ENCODE results near the gene ARHGAP40. TPM values are rescaled to one million over a fixed set of nuclear protein-coding genes. Genes with fewer than 3 reads are reported as not detected.

ARHGAP40 gene
- total and polyA plus RNA-seq, 9 of the 15 experiments (the other 6 are each of a cell fraction or from before 2014, with no cell fraction given), result not detected

DNA sequence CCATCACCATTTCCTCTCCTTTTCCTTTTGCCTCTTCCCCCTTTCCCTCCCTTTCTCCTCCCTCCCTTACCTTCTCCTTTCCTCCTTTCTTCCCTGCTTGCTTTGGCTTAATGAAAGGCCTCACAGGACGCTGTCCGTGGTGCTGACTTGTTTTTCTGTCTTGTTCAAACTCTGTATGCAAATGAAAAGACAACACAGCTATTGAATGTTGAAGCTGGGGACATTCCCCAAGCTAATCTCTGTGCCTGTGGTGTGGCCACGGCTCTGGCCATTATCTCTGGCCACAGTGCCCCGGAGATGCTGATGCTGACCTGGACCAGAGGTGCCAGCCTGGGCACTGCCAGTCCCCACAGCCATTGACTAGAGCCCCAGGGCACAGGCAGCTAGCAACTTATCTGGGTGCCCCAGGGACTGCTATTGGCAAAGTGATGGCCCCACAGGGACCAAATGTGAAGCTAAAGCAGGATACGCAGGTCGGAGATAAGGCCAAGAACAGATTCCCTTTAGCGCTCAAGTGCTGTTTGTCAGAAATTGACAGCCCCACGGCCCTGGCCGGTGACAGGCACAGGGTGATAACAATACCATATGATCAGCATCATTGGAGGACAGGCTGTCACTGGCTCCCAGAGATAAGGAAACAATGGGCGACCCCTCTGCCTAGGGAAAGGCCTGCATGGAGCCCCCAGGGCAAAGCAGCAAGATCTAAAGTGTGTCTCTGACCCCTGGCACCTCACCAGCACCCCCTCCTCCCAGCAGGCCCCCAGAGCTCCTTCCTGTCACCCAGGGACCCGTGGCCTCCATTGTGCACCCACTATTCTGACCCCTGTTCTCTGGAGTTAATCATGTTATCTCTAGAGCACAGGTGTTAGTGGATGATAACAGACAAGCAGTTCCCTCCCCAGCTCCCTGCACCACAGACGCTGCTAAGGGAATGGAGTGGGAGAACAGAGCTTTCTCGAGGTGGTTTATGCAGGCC is 91.1 kb downstream of the ARHGAP40 start (continued):
- TF ChIP-seq, protein P1, sequence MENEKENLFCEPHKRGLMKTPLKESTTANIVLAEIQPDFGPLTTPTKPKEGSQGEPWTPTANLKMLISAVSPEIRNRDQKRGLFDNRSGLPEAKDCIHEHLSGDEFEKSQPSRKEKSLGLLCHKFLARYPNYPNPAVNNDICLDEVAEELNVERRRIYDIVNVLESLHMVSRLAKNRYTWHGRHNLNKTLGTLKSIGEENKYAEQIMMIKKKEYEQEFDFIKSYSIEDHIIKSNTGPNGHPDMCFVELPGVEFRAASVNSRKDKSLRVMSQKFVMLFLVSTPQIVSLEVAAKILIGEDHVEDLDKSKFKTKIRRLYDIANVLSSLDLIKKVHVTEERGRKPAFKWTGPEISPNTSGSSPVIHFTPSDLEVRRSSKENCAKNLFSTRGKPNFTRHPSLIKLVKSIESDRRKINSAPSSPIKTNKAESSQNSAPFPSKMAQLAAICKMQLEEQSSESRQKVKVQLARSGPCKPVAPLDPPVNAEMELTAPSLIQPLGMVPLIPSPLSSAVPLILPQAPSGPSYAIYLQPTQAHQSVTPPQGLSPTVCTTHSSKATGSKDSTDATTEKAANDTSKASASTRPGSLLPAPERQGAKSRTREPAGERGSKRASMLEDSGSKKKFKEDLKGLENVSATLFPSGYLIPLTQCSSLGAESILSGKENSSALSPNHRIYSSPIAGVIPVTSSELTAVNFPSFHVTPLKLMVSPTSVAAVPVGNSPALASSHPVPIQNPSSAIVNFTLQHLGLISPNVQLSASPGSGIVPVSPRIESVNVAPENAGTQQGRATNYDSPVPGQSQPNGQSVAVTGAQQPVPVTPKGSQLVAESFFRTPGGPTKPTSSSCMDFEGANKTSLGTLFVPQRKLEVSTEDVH (IDR thresholded peaks at IDR 0.05; ENCODE audit: low read depth, partially characterized antibody), result no peak
- peak; percentile 65; the same call in 1 of the 2 replicates for TF ChIP-seq MTA3 (IDR thresholded peaks at IDR 0.05; ENCODE audit: borderline replicate concordance)
- TF ChIP-seq, protein P2, sequence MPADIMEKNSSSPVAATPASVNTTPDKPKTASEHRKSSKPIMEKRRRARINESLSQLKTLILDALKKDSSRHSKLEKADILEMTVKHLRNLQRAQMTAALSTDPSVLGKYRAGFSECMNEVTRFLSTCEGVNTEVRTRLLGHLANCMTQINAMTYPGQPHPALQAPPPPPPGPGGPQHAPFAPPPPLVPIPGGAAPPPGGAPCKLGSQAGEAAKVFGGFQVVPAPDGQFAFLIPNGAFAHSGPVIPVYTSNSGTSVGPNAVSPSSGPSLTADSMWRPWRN (IDR thresholded peaks at IDR 0.05; ENCODE audit: low read depth), result peak; percentile 70
- TF ChIP-seq ZNF444 (CRISPR knock-in tag; IDR thresholded peaks at IDR 0.05), result no peak
- TF ChIP-seq, protein P3, sequence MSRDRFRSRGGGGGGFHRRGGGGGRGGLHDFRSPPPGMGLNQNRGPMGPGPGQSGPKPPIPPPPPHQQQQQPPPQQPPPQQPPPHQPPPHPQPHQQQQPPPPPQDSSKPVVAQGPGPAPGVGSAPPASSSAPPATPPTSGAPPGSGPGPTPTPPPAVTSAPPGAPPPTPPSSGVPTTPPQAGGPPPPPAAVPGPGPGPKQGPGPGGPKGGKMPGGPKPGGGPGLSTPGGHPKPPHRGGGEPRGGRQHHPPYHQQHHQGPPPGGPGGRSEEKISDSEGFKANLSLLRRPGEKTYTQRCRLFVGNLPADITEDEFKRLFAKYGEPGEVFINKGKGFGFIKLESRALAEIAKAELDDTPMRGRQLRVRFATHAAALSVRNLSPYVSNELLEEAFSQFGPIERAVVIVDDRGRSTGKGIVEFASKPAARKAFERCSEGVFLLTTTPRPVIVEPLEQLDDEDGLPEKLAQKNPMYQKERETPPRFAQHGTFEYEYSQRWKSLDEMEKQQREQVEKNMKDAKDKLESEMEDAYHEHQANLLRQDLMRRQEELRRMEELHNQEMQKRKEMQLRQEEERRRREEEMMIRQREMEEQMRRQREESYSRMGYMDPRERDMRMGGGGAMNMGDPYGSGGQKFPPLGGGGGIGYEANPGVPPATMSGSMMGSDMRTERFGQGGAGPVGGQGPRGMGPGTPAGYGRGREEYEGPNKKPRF (IDR thresholded peaks at IDR 0.05; ENCODE audit: low read depth, low read length), result no peak
- TF ChIP-seq NELFE (IDR thresholded peaks at IDR 0.05; ENCODE audit: insufficient read depth, insufficient read length), result no peak
- TF ChIP-seq, protein P4, sequence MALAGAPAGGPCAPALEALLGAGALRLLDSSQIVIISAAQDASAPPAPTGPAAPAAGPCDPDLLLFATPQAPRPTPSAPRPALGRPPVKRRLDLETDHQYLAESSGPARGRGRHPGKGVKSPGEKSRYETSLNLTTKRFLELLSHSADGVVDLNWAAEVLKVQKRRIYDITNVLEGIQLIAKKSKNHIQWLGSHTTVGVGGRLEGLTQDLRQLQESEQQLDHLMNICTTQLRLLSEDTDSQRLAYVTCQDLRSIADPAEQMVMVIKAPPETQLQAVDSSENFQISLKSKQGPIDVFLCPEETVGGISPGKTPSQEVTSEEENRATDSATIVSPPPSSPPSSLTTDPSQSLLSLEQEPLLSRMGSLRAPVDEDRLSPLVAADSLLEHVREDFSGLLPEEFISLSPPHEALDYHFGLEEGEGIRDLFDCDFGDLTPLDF (CRISPR knock-in tag; IDR thresholded peaks at IDR 0.05), result no peak; the same call in 1 of the 2 replicates
- TF ChIP-seq RBM14 (IDR thresholded peaks at IDR 0.05; ENCODE audit: borderline replicate concordance, insufficient read depth, low read depth, low read length), result no peak
- TF ChIP-seq ESRRB (CRISPR knock-in tag; IDR thresholded peaks at IDR 0.05; ENCODE audit: borderline replicate concordance), result no peak
- peak; percentile 93 for TF ChIP-seq THRB (CRISPR knock-in tag; conservative IDR thresholded peaks at IDR 0.05)
- TF ChIP-seq ZNF280B (CRISPR knock-in tag; IDR thresholded peaks at IDR 0.05), result no peak
- no peak for TF ChIP-seq NFRKB (IDR thresholded peaks at IDR 0.05; ENCODE audit: low read depth)
- TF ChIP-seq ZNF668 (CRISPR knock-in tag; IDR thresholded peaks at IDR 0.05), result no peak; the same call in 1 of the 2 replicates
- TF ChIP-seq RBM15 (IDR thresholded peaks at IDR 0.05; ENCODE audit: insufficient read depth, low read length), result no peak

Data from K562 (cell line).